DND-41 (cell line): ENCODE measurements around the gene MGAT4C.
"Not testable (repeated sequence)": the region's sequence is repeated elsewhere in the genome, so short reads cannot be mapped to it uniquely, and the experiment has no call there.

Experiments used
- ATAC-seq: fragments of 200-7000 bp; cut with Tn5 transposase; 3 replicates; pipeline ENCODE4 v1.9.1; 2021; ENCODE audit warnings: low read depth; ENCODE audit not compliant: insufficient read depth
- DNase-seq: peaks from one replicate; pipeline ENCODE4 v3.0.0-alpha.2; 2020
- H2AFZ ChIP-seq: 2 replicates; pipeline ENCODE4 v1.6.0; 2012; ENCODE audit warnings: low read depth, low read length
- H3K27ac ChIP-seq: 2 replicates; pipeline ENCODE4 v1.5.1; 2012; ENCODE audit warnings: low read length, inconsistent platforms
- H3K27me3 ChIP-seq: fragments of 200-600 bp; sonication (generic); 2 replicates; pipeline ENCODE4 v1.6.0; 2012; ENCODE audit warnings: low read length, mild to moderate bottlenecking, inconsistent platforms; ENCODE audit not compliant: insufficient read depth, poor library complexity
- H3K36me3 ChIP-seq: 2 replicates; pipeline ENCODE4 v1.5.1; 2012; ENCODE audit warnings: low read length, inconsistent platforms; ENCODE audit not compliant: insufficient read depth
- H3K4me1 ChIP-seq: 2 replicates; pipeline ENCODE4 v1.5.1; 2012; ENCODE audit warnings: mild to moderate bottlenecking, low read length; ENCODE audit not compliant: insufficient read depth
- H3K4me2 ChIP-seq: 2 replicates; pipeline ENCODE4 v1.6.0; 2012; ENCODE audit warnings: mild to moderate bottlenecking, moderate library complexity, low read length, inconsistent platforms; ENCODE audit not compliant: insufficient read depth
- H3K4me3 ChIP-seq, 2 experiments: fragments of 200-600 bp in 1 of 2; shearing (Covaris generic) in 1 of 2; 2 replicates each; pipeline ENCODE4 v1.5.1; 2012 to 2016; ENCODE audit warnings: inconsistent platforms in 2 of 2, low read length in 2 of 2, mild to moderate bottlenecking in 2 of 2, low read depth in 1 of 2, moderate library complexity in 1 of 2
- H3K79me2 ChIP-seq: 2 replicates; pipeline ENCODE4 v1.6.0; 2012; ENCODE audit warnings: low read length, inconsistent platforms; ENCODE audit not compliant: insufficient read depth
- H3K9ac ChIP-seq: 2 replicates; pipeline ENCODE4 v1.6.0; 2012; ENCODE audit warnings: low read depth, mild to moderate bottlenecking, inconsistent platforms, low read length, moderate library complexity
- H3K9me3 ChIP-seq: 2 replicates; pipeline ENCODE4 v1.5.1; 2012; ENCODE audit warnings: low read length, moderate library complexity, mild to moderate bottlenecking, inconsistent platforms; ENCODE audit not compliant: insufficient read depth, severe bottlenecking
- H4K20me1 ChIP-seq: 2 replicates; pipeline ENCODE4 v1.6.0; 2012; ENCODE audit warnings: low read length; ENCODE audit not compliant: insufficient read depth
- EZH2 ChIP-seq: IDR thresholded peaks from 3 replicates; pipeline ENCODE4 v1.6.1; 2012; ENCODE audit warnings: borderline replicate concordance, low read depth, mild to moderate bottlenecking, moderate library complexity, low read length, inconsistent platforms; ENCODE audit not compliant: severe bottlenecking
- TF ChIP-seq, protein P1 (sequence below): IDR thresholded peaks from 2 replicates; pipeline ENCODE4 v1.5.1; 2012; ENCODE audit warnings: borderline replicate concordance, low read length, moderate library complexity, mild to moderate bottlenecking; ENCODE audit not compliant: poor library complexity, severe bottlenecking; ENCODE audit errors: extremely low read depth

MGAT4C gene

DNA sequence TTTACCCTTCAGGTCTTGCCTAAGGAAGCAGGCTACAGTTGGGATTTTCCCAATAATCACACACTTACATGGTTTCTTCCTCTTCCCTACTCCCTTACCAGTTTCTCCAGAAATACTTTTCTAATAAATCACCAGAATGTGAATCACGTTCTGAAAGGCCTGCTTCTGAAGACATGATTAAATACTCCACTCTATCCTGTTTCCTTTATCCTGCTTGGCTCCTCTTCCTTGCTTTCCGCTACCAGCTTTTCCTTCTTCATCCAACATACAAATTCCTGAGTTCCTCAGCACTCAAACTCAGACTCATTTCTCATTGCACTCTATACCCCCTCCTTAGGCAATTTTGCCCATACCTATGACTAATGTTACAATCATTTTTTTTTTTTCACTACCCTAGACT, 118.3 kb downstream of the MGAT4C start:
- no peak overlapping the region for H3K9ac ChIP-seq
- H3K4me3 ChIP-seq, result no peak overlapping the region

DNA sequence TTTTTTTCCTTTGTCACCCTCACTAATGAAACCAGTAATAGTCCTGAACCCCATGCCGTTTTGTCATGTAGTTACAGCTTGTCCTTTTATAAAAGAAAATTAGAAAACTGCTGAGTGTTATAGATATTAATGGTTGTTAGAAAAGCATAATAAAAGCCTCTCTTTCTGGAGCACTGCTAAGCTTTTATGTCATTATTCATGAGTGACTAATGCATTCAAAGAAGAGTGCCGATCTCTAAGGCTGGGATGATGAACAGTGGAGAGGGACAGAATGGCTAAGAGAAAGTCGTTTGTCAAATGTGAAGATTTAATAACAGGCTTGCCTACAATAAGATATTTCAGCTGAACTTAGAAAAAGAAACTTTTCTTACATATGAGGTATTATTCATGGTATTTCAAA, 121.6 kb downstream of the MGAT4C start:
- no peak overlapping the region for H3K9ac ChIP-seq
- H3K27ac ChIP-seq, result no peak overlapping the region

More for the DNA sequence above, 118.3 kb downstream of the MGAT4C start:
- Histone ChIP-seq H3K36me3 (no peaks in the 10 kb centered on the region), H3K27ac (no peak overlapping the region), H3K27me3 (no peaks in the 10 kb centered on the region), H3K79me2 (no peaks in the 10 kb centered on the region), H3K4me2 (no peak overlapping the region), H2AFZ (no peak overlapping the region), H3K9me3 (no peaks in the 10 kb centered on the region), H4K20me1 (no peaks in the 10 kb centered on the region), H3K4me1 (no peaks in the 10 kb centered on the region)
- no peak for DNase-seq
- no peak for ATAC-seq
- TF ChIP-seq, protein P1, sequence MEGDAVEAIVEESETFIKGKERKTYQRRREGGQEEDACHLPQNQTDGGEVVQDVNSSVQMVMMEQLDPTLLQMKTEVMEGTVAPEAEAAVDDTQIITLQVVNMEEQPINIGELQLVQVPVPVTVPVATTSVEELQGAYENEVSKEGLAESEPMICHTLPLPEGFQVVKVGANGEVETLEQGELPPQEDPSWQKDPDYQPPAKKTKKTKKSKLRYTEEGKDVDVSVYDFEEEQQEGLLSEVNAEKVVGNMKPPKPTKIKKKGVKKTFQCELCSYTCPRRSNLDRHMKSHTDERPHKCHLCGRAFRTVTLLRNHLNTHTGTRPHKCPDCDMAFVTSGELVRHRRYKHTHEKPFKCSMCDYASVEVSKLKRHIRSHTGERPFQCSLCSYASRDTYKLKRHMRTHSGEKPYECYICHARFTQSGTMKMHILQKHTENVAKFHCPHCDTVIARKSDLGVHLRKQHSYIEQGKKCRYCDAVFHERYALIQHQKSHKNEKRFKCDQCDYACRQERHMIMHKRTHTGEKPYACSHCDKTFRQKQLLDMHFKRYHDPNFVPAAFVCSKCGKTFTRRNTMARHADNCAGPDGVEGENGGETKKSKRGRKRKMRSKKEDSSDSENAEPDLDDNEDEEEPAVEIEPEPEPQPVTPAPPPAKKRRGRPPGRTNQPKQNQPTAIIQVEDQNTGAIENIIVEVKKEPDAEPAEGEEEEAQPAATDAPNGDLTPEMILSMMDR, result no peak
- no peak for TF ChIP-seq EZH2

DNA sequence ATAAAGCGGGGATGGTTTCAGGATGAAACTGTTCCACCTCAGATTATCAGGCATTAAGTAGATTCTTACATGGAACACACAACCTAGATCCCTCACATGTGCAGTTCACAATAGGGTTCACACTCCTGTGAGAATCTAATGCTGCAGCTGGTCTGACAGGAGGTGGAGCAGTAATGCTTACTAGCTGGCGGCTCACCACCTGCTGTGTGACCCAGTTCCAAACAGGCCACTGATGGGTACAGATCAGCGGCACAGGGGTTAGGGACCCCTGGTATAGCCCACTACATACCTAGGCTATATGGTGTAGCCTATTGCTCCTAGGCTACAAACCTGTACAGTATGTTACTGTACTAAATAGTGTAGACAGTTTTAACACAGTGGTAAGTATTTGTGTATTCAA, 129.3 kb downstream of the MGAT4C start:
- H3K4me3 ChIP-seq, H3K9ac ChIP-seq, ATAC-seq, H3K4me2 ChIP-seq, H4K20me1 ChIP-seq, H3K27ac ChIP-seq, H3K79me2 ChIP-seq, H2AFZ ChIP-seq, H3K27me3 ChIP-seq, DNase-seq, H3K4me1 ChIP-seq, H3K36me3 ChIP-seq, H3K9me3 ChIP-seq: not testable (repeated sequence)

More for the DNA sequence above, 121.6 kb downstream of the MGAT4C start:
- ATAC-seq (no peak), DNase-seq (no peak)
- Histone ChIP-seq H3K36me3 (no peaks in the 10 kb centered on the region), H2AFZ (no peak overlapping the region), H3K9me3 (no peaks in the 10 kb centered on the region), H3K4me1 (no peaks in the 10 kb centered on the region), H4K20me1 (no peaks in the 10 kb centered on the region), H3K79me2 (no peaks in the 10 kb centered on the region), H3K4me3 (no peak overlapping the region), H3K4me2 (no peak overlapping the region), H3K27me3 (no peaks in the 10 kb centered on the region)
- TF ChIP-seq, protein P1, result no peak
- no peak for TF ChIP-seq EZH2

DNA sequence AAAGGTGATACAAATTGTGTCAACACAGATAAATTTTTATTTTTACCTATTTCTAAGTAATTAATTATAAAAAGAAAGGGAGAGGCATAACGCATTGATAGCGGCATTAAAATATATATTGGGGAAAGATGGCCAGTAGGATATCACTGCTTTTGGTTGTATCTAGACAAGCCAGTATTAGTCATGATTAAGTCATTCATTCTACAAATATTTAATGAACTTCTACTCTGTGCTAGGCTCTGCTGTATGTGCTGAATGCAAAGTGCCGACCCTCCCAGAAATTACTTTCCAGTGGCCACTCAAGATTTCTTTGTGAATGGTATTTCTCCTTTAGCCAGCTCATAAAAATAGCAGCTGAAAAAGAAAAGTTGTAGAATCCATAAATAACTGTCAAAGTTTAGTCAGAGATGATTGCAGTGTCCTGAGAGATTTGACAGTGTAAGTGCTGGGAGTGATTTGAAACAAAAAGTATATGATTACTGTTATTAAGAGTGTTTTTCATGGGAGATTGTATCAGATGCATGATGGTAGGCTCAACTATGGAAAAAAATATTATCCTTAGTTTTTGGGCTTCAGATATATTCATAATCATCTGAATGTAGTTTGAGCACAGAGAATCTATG, 133.2 kb downstream of the MGAT4C start:
- DNase-seq (no peak), ATAC-seq (no peak)
- no peaks in the 10 kb centered on the region for H3K36me3 ChIP-seq
- no peak overlapping the region for H3K4me3 ChIP-seq
- no peaks in the 10 kb centered on the region for H3K79me2 ChIP-seq
- no peaks in the 10 kb centered on the region for H3K9me3 ChIP-seq
- no peak for TF ChIP-seq EZH2
- TF ChIP-seq, protein P1, result no peak
- H3K4me2 ChIP-seq, result no peak overlapping the region
- H3K27ac ChIP-seq, result no peak overlapping the region
- H2AFZ ChIP-seq, result no peak overlapping the region
- no peaks in the 10 kb centered on the region for H3K4me1 ChIP-seq
- H3K27me3 ChIP-seq, result no peaks in the 10 kb centered on the region
- H4K20me1 ChIP-seq, result no peaks in the 10 kb centered on the region
- no peak overlapping the region for H3K9ac ChIP-seq
